HepG2 (cell line): Measurements from ENCODE around the gene IQGAP2. TPM values are rescaled to one million over a fixed set of nuclear protein-coding genes. Genes with fewer than 3 reads are reported as not detected.

Experiments used
- AGO2 ChIP-seq: fragments of 200-400 bp; formaldehyde crosslinking; optimal IDR thresholded peaks from 2 replicates; pipeline ENCODE3; 2017; ENCODE audit warnings: mild to moderate bottlenecking, low read depth, low read length, moderate library complexity
- ARID2 ChIP-seq: sonication (generic); formaldehyde crosslinking; IDR thresholded peaks from 2 replicates; pipeline ENCODE4 v1.8.1; 2022; ENCODE audit warnings: mild to moderate bottlenecking, missing genetic modification reagents, borderline replicate concordance
- ARNT ChIP-seq: fragments of 450-650 bp; IDR thresholded peaks from 2 replicates; pipeline ENCODE4 v1.6.1; 2017
- ATF3 ChIP-seq: sonication (generic); formaldehyde crosslinking; IDR thresholded peaks from 2 replicates; pipeline ENCODE4 v1.4.0; 2020; ENCODE audit warnings: missing genetic modification reagents
- DDIT3 ChIP-seq: sonication (generic); formaldehyde crosslinking; IDR thresholded peaks from 2 replicates; pipeline ENCODE4 v1.4.0; 2020; ENCODE audit warnings: mild to moderate bottlenecking, missing genetic modification reagents
- DZIP1 ChIP-seq: sonication (generic); formaldehyde crosslinking; IDR thresholded peaks from 2 replicates; pipeline ENCODE4 v1.5.0; 2020; ENCODE audit warnings: mild to moderate bottlenecking, missing genetic modification reagents
- ERF ChIP-seq: IDR thresholded peaks from 2 replicates; pipeline ENCODE4 v1.6.1; 2018; ENCODE audit warnings: missing biosample characterization, missing genetic modification reagents
- JUND ChIP-seq: sonication (generic); formaldehyde crosslinking; IDR thresholded peaks from 2 replicates; pipeline ENCODE4 v1.8.0; 2022; ENCODE audit warnings: mild to moderate bottlenecking, missing genetic modification reagents
- KAT7 ChIP-seq: IDR thresholded peaks from 2 replicates; pipeline ENCODE4 v1.6.1; 2018; ENCODE audit warnings: borderline replicate concordance, missing compliant biosample characterization
- NFATC3 ChIP-seq: sonication (generic); formaldehyde crosslinking; IDR thresholded peaks from 2 replicates; pipeline ENCODE4 v1.5.1; 2020; ENCODE audit warnings: mild to moderate bottlenecking, missing genetic modification reagents
- NONO ChIP-seq, 2 experiments: fragments of 450-650 bp in 1 of 2; sonication (generic) in 1 of 2; formaldehyde crosslinking in 1 of 2; IDR thresholded peaks in 1 of 2; conservative IDR thresholded peaks in 1 of 2; 2 replicates each; pipeline versions ENCODE4 v1.6.1 to v1.8.0; 2017 to 2022; ENCODE audit warnings: mild to moderate bottlenecking in 1 of 2, missing genetic modification reagents in 1 of 2, moderate library complexity in 1 of 2
- NR2F6 ChIP-seq, 2 experiments: IDR thresholded peaks; 2 replicates each; pipeline ENCODE4 v1.6.1; 2016; ENCODE audit warnings: antibody characterized with exemption in 1 of 2, mild to moderate bottlenecking in 1 of 2
- PAWR ChIP-seq: sonication (generic); formaldehyde crosslinking; IDR thresholded peaks from 2 replicates; pipeline ENCODE4 v1.4.0; 2020; ENCODE audit warnings: missing genetic modification reagents, mild to moderate bottlenecking, borderline replicate concordance
- POLR2G ChIP-seq: fragments of 200-400 bp; formaldehyde crosslinking; IDR thresholded peaks from 2 replicates; pipeline ENCODE4 v1.6.1; 2018; ENCODE audit warnings: mild to moderate bottlenecking, low read depth, low read length, moderate library complexity
- RAD21 ChIP-seq: fragments of 450-650 bp; formaldehyde crosslinking; IDR thresholded peaks from 2 replicates; pipeline ENCODE4 v1.5.0; 2020; ENCODE audit warnings: mild to moderate bottlenecking
- RFXANK ChIP-seq: IDR thresholded peaks from 2 replicates; pipeline ENCODE4 v1.6.1; 2016
- SNRNP70 ChIP-seq: fragments of 200-400 bp; formaldehyde crosslinking; IDR thresholded peaks from 2 replicates; pipeline ENCODE4 v1.6.1; 2017; ENCODE audit warnings: mild to moderate bottlenecking, low read depth, low read length, moderate library complexity
- STAT5B ChIP-seq: sonication (generic); formaldehyde crosslinking; IDR thresholded peaks from 2 replicates; pipeline ENCODE4 v1.4.0; 2020; ENCODE audit warnings: missing genetic modification reagents
- YEATS4 ChIP-seq: sonication (generic); formaldehyde crosslinking; IDR thresholded peaks from 2 replicates; pipeline ENCODE4 v1.4.0; 2020; ENCODE audit warnings: missing genetic modification reagents, borderline replicate concordance
- ZBTB10 ChIP-seq: sonication (generic); formaldehyde crosslinking; IDR thresholded peaks from 2 replicates; pipeline ENCODE4 v1.4.0; 2020; ENCODE audit warnings: missing genetic modification reagents, borderline replicate concordance
- ZFP37 ChIP-seq: sonication (generic); formaldehyde crosslinking; IDR thresholded peaks from 2 replicates; pipeline ENCODE4 v1.4.0; 2020; ENCODE audit warnings: missing genetic modification reagents, borderline replicate concordance
- ZNF12 ChIP-seq: sonication (generic); formaldehyde crosslinking; IDR thresholded peaks from 2 replicates; pipeline ENCODE4 v1.5.0; 2020; ENCODE audit warnings: missing genetic modification reagents
- ZNF138 ChIP-seq: sonication (generic); formaldehyde crosslinking; IDR thresholded peaks from 2 replicates; pipeline ENCODE4 v1.5.0; 2020; ENCODE audit warnings: mild to moderate bottlenecking, low read depth, missing genetic modification reagents
- ZNF263 ChIP-seq: sonication (generic); formaldehyde crosslinking; IDR thresholded peaks from 2 replicates; pipeline ENCODE4 v1.4.0; 2020; ENCODE audit warnings: missing genetic modification reagents
- ZNF564 ChIP-seq: sonication (generic); formaldehyde crosslinking; IDR thresholded peaks from 2 replicates; pipeline ENCODE4 v1.8.1; 2023; ENCODE audit warnings: mild to moderate bottlenecking, missing genetic modification reagents
- polyA plus RNA-seq, 8 experiments: library from polyadenylated mRNA; depleted of rRNA in 3 of 8; stranded (reverse) in 7 of 8; unstranded in 1 of 8; fragments of >200 nt; fragmentation: Illumina TruSeq in 4 of 8; extraction: Trizol in 4 of 8; gene quantifications; 2 replicates each; pipeline versions ENCODE4 v1.2.1 to v1.2.3, GENCODE V29; 2011 to 2016; ENCODE audit warnings: low read depth in 4 of 8, missing spikeins in 1 of 8, mixed read lengths in 1 of 8; ENCODE audit not compliant: insufficient read depth in 1 of 8
- total RNA-seq, 5 experiments: library from RNA; depleted of rRNA; stranded (reverse); fragments of >200 nt; fragmentation: Illumina TruSeq; extraction: Trizol; gene quantifications; 2 replicates each; pipeline ENCODE4 v1.2.3, GENCODE V29; 2016; ENCODE audit warnings: low read depth in 1 of 5

Gene IQGAP2
- total and polyA plus RNA-seq, 2 of the 13 experiments (the other 11 are each of a cell fraction or from before 2014, with no cell fraction given), result 35.2 to 83.3 TPM

GRCh38 chr5:76715736-76716455 is 312.8 kb downstream of the IQGAP2 start, which contains the start of gene F2R (continued):
- TF ChIP-seq ZBTB10 (CRISPR knock-in tag), result peak; percentile 3; the same call in 1 of the 2 replicates
- no peak for TF ChIP-seq ARNT
- no peak for TF ChIP-seq SNRNP70
- TF ChIP-seq POLR2G, result 0 out of 2 replicates have a peak, but pooled peaks have one; percentile 35
- peak; percentile 34; the same call in 1 of the 2 replicates for TF ChIP-seq KAT7 (CRISPR knock-in tag)
- no peak for TF ChIP-seq NONO (IDR thresholded peaks at IDR 0.05)
- TF ChIP-seq NONO (CRISPR knock-in tag; conservative IDR thresholded peaks at IDR 0.05), result peak; percentile 80
- no peak for TF ChIP-seq RFXANK (CRISPR knock-in tag)
- no peak for TF ChIP-seq JUND (CRISPR knock-in tag)
- TF ChIP-seq ZNF263 (CRISPR knock-in tag), result 0 out of 2 replicates have a peak, but pooled peaks have one; percentile 24
- TF ChIP-seq AGO2, result peak; percentile 41
- no peak for TF ChIP-seq ATF3 (CRISPR knock-in tag)
- TF ChIP-seq DZIP1, result 0 out of 2 replicates have a peak, but pooled peaks have one; percentile 55
- no peak for TF ChIP-seq NR2F6 (IDR thresholded peaks at IDR 0.05)
- TF ChIP-seq NR2F6 (CRISPR knock-in tag; IDR thresholded peaks at IDR 0.05), result no peak
- TF ChIP-seq RAD21 (CRISPR knock-in tag), result peak; percentile 84
- TF ChIP-seq STAT5B (CRISPR knock-in tag), result no peak
- TF ChIP-seq DDIT3, result no peak
- TF ChIP-seq ZFP37 (CRISPR knock-in tag), result no peak
- TF ChIP-seq ERF (CRISPR knock-in tag), result 0 out of 2 replicates have a peak, but pooled peaks have one; percentile 18
- peak; percentile 42; the same call in 1 of the 2 replicates for TF ChIP-seq ZNF564 (CRISPR knock-in tag)
- peak; percentile 83; the same call in 1 of the 2 replicates for TF ChIP-seq ARID2
- 0 out of 2 replicates have a peak, but pooled peaks have one; percentile 46 for TF ChIP-seq ZNF138 (CRISPR knock-in tag)
- no peak for TF ChIP-seq PAWR (CRISPR knock-in tag)
- TF ChIP-seq NFATC3 (CRISPR knock-in tag), result no peak
- TF ChIP-seq ZNF12 (CRISPR knock-in tag), result no peak
- peak; percentile 60 for TF ChIP-seq YEATS4 (CRISPR knock-in tag)
